Measurements from ENCODE around the gene NRXN3. TPM values are rescaled to one million over a fixed set of nuclear protein-coding genes. Genes with fewer than 3 reads are reported as not detected.

Gene NRXN3
- total RNA-seq, 1 experiment from 2014 or later = not detected

DNA sequence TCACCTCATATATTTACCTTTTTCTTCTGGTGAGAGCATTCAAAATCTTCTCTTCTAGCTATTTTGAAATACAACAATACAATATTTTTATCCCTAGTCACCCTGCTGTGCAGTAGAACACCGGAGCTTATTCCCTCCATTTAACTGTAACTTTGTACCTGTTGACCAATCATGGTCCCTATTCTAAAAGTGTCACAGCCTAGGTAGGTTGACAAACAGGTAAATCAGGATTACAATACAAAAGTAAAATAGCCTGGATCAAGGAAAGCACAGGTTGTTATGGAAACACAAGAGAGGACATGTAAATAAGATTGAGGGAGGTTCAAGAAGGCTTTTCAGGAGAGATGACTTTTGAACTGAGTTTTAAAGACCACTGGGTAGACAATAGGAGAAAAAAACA is 1370.2 kb downstream of the NRXN3 start:
- TF ChIP-seq EZH2 (IDR thresholded peaks at IDR 0.05; ENCODE audit: low read depth) = no peak
- TF ChIP-seq, protein P1, sequence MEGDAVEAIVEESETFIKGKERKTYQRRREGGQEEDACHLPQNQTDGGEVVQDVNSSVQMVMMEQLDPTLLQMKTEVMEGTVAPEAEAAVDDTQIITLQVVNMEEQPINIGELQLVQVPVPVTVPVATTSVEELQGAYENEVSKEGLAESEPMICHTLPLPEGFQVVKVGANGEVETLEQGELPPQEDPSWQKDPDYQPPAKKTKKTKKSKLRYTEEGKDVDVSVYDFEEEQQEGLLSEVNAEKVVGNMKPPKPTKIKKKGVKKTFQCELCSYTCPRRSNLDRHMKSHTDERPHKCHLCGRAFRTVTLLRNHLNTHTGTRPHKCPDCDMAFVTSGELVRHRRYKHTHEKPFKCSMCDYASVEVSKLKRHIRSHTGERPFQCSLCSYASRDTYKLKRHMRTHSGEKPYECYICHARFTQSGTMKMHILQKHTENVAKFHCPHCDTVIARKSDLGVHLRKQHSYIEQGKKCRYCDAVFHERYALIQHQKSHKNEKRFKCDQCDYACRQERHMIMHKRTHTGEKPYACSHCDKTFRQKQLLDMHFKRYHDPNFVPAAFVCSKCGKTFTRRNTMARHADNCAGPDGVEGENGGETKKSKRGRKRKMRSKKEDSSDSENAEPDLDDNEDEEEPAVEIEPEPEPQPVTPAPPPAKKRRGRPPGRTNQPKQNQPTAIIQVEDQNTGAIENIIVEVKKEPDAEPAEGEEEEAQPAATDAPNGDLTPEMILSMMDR (conservative IDR thresholded peaks at IDR 0.05) = no peak
- Histone ChIP-seq H3K4me2 (no peak overlapping the region), H3K36me3 (ENCODE audit: low read depth) (no peaks in the 10 kb centered on the region), H4K20me1 (ENCODE audit: insufficient read depth) (no peaks in the 10 kb centered on the region), H3K9me2 (ENCODE audit: insufficient read depth) (no peaks in the 10 kb centered on the region), H3F3A (ENCODE audit: insufficient read depth, low read depth) (no peaks in the 10 kb centered on the region), H3K79me2 (ENCODE audit: low read depth) (no peaks in the 10 kb centered on the region), H3K9me3 (ENCODE audit: insufficient read depth, low read depth) (no peaks in the 10 kb centered on the region), H2AFZ (no peak overlapping the region), H3K4me3 (no peak overlapping the region), H3K27ac (no peak overlapping the region), H3K4me1 (replicated peaks; ENCODE audit: insufficient read depth) (no peaks in the 10 kb centered on the region), H3K27me3 (ENCODE audit: insufficient read depth, low read depth) (no peaks in the 10 kb centered on the region)
- ChIA-PET POLR2A (ENCODE audit: unreplicated experiment) (no interaction called here), CTCF (no interaction called here)
- DNase-seq = peak in 1 of 2 experiments; percentile 35
- no TSS peak for BruUV-seq (replicated peaks)
- intact Hi-C loops (cut with micrococcal nuclease; ENCODE audit: unreplicated experiment) = no loop called here

DNA sequence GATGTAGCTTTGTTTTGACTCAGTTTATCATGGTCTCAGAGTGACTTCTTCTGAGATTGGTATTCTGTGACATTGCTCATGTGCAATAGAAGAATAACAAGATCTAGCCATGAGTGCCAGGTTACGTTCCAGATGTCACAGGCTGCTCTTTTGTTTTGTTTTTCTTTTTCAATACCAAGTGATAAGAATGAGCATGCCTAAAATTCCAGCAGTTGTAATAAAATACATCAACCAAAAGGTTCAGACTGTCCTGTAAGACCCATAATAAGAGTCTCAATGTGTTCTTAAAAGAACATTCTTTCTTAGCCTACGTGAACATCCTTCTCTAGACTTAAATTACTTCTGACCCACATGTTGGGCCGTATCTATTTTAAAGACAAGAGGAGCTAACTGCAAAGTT is 1371.9 kb downstream of the NRXN3 start:
- H3K4me2 ChIP-seq = no peak overlapping the region
- no peaks in the 10 kb centered on the region for H3F3A ChIP-seq (ENCODE audit: insufficient read depth, low read depth)
- DNase-seq = no peak
- POLR2A ChIA-PET (ENCODE audit: unreplicated experiment) = no interaction called here
- no peak overlapping the region for H3K27ac ChIP-seq
- no peaks in the 10 kb centered on the region for H3K79me2 ChIP-seq (ENCODE audit: low read depth)
- H3K4me1 ChIP-seq (replicated peaks; ENCODE audit: insufficient read depth) = no peaks in the 10 kb centered on the region
- intact Hi-C loops (cut with micrococcal nuclease; ENCODE audit: unreplicated experiment) = no loop called here
- no peaks in the 10 kb centered on the region for H3K36me3 ChIP-seq (ENCODE audit: low read depth)
- CTCF ChIA-PET = no interaction called here
- no peak overlapping the region for H3K4me3 ChIP-seq
- no TSS peak for BruUV-seq (replicated peaks)
- no peaks in the 10 kb centered on the region for H4K20me1 ChIP-seq (ENCODE audit: insufficient read depth)
- H2AFZ ChIP-seq = no peak overlapping the region
- no peaks in the 10 kb centered on the region for H3K9me3 ChIP-seq (ENCODE audit: insufficient read depth, low read depth)
- TF ChIP-seq EZH2 (IDR thresholded peaks at IDR 0.05; ENCODE audit: low read depth) = no peak
- TF ChIP-seq, protein P1 (conservative IDR thresholded peaks at IDR 0.05) = no peak
- no peaks in the 10 kb centered on the region for H3K27me3 ChIP-seq (ENCODE audit: insufficient read depth, low read depth)
- no peaks in the 10 kb centered on the region for H3K9me2 ChIP-seq (ENCODE audit: insufficient read depth)

DNA sequence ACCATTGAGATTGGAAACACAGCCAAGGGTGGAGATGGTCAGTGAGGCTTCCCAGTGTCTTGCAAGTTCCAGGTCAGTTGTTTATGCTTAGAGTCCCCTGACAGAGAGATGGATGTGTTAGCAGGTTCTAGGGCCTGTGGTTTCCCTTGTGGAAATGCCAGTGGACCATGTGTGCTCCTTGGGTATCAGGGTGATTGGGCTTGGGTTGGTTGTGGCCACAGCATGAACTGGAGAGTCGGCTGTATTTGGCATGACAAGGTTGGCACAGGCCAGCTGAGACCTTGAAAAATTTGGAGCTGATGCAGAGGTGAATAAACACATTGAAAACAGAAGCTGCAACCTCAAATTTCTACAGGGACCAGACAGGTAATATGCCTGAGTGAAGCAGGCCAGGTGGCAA is 1373.2 kb downstream of the NRXN3 start:
- DNase-seq = no peak
- TF ChIP-seq, protein P1 (conservative IDR thresholded peaks at IDR 0.05) = no peak
- no peak for TF ChIP-seq EZH2 (IDR thresholded peaks at IDR 0.05; ENCODE audit: low read depth)
- CTCF ChIA-PET = no interaction called here
- Histone ChIP-seq H3K36me3 (ENCODE audit: low read depth) (no peaks in the 10 kb centered on the region), H3F3A (ENCODE audit: insufficient read depth, low read depth) (no peaks in the 10 kb centered on the region), H2AFZ (no peak overlapping the region), H3K27me3 (ENCODE audit: insufficient read depth, low read depth) (no peaks in the 10 kb centered on the region), H3K79me2 (ENCODE audit: low read depth) (no peaks in the 10 kb centered on the region), H3K27ac (no peak overlapping the region), H3K4me1 (replicated peaks; ENCODE audit: insufficient read depth) (no peaks in the 10 kb centered on the region), H3K9me2 (ENCODE audit: insufficient read depth) (no peaks in the 10 kb centered on the region), H4K20me1 (ENCODE audit: insufficient read depth) (no peaks in the 10 kb centered on the region), H3K4me3 (no peak overlapping the region), H3K9me3 (ENCODE audit: insufficient read depth, low read depth) (no peaks in the 10 kb centered on the region), H3K4me2 (no peak overlapping the region)
- intact Hi-C loops (cut with micrococcal nuclease; ENCODE audit: unreplicated experiment) = no loop called here
- POLR2A ChIA-PET (ENCODE audit: unreplicated experiment) = no interaction called here
- no TSS peak for BruUV-seq (replicated peaks)

All from PC-9 (cell line).